22Rv1 (cell line): ENCODE results near the gene LRRC28.

Source experiments
- CTCF ChIP-seq: fragments of 450-650 bp; IDR thresholded peaks from 2 replicates; pipeline ENCODE4 v1.5.1; 2017; ENCODE audit warnings: mild to moderate bottlenecking
- ZFX ChIP-seq: fragments of 450-650 bp; IDR thresholded peaks from 2 replicates; pipeline ENCODE4 v1.6.1; 2017; ENCODE audit warnings: antibody characterized with exemption, borderline replicate concordance

DNA sequence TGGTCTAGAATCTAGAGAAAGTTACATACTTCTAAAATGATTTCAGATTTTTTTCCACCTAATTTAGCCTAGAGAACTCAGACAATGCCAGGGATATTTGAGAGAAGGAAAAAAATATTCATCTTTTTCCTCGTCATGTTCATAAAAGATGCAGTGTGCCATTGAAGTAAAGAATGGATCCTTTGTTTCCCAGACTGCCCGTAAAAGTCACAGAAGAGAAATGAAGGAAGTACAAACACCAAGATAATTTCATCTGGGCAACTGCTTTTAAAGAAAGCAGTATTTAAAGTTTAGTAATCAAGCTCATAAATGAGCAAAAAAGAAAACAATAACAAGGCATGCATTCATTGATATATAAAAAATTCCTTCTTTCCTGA, 49.1 kb upstream of the LRRC28 start:
- TF ChIP-seq CTCF (no peak), ZFX (no peak)
